Neural crest cell (in vitro differentiated cells): Measurements from ENCODE around the gene PDLIM7. TPM values are rescaled to one million over a fixed set of nuclear protein-coding genes. Genes with fewer than 3 reads are reported as not detected.
A peak's percentile ranks its signal among the peaks of the same experiment; 100 is the strongest.

Source experiments
- DNase-seq: peaks from one replicate; pipeline ENCODE4 v3.0.0; 2021; ENCODE audit warnings: low read depth, mixed read lengths, low spot score
- H3K27ac Mint-ChIP-seq: one replicate; pipeline ENCODE4 v1.8.0; 2021; ENCODE audit warnings: mild to moderate bottlenecking, mixed read lengths; ENCODE audit not compliant: unreplicated experiment
- H3K27me3 Mint-ChIP-seq: 2 replicates; pipeline ENCODE4 v1.8.0; 2021; ENCODE audit warnings: low read depth, mild to moderate bottlenecking, mixed read lengths
- H3K36me3 Mint-ChIP-seq: 2 replicates; pipeline ENCODE4 v1.8.0; 2021; ENCODE audit warnings: low read depth, mild to moderate bottlenecking, mixed read lengths
- H3K4me1 Mint-ChIP-seq: 2 replicates; pipeline ENCODE4 v1.8.0; 2021; ENCODE audit warnings: mixed read lengths
- H3K4me3 Mint-ChIP-seq: one replicate; pipeline ENCODE4 v1.8.0; 2021; ENCODE audit warnings: mild to moderate bottlenecking, mixed read lengths
- H3K9me3 Mint-ChIP-seq: 2 replicates; pipeline ENCODE4 v1.8.0; 2021; ENCODE audit warnings: mixed read lengths
- CTCF ChIP-seq: fragments of 200-600 bp; sonication (generic); conservative IDR thresholded peaks from 2 replicates; pipeline ENCODE4 v1.5.0; 2021; ENCODE audit warnings: antibody characterized with exemption, mild to moderate bottlenecking
- total RNA-seq: library from RNA; stranded (reverse); gene quantifications from 2 replicates; pipeline ENCODE4 v1.2.1, GENCODE V29; 2021

The PDLIM7 gene
- total RNA-seq, 1 donor from 2014 or later: 147 TPM

DNA sequence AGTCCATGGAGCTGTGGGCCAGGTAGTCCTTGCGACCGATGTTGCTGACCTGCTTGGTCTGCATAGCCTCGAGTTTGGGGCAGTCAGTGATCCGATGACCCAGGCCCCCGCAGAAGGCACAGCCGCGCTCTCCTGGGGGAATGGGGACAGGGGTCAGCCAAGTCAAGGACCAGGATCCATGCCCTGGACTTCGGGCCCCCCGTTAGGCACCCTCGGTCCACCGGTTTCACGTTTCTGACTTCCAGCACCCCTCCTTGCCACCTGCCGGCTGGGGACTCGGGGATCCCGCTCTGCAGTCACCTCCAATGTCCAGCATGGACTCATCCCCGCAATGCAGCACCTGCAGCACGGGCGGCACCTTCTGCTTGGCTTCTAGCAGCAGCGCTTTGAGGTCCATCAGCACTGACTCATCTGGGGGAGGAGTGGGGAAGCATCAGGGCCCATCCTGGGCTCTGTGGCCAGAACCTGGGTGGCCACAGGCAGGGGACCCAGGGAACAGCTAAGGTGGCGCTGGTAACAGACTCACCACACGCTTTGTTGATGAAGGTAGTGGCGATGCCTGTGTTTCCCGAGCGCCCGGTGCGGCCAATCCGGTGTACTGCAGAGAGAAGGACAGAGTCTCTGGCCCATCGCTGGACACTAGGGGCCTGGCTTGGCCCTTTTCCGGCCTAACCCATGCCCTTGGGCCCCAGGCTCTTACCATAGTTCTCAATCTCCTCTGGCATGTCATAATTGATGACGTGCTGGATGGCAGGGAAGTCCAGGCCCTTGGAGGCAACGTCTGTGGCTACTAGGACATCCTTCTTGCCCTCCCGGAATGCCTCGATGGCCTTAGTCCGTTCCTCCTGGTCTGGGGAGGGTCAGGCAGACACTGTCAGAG lies 14.6 kb upstream of the PDLIM7 start:
- Mint-ChIP-seq H3K36me3 (peaks cover 13% of the 10 kb centered on the region), H3K9me3 (no peaks in the 10 kb centered on the region)

DNA sequence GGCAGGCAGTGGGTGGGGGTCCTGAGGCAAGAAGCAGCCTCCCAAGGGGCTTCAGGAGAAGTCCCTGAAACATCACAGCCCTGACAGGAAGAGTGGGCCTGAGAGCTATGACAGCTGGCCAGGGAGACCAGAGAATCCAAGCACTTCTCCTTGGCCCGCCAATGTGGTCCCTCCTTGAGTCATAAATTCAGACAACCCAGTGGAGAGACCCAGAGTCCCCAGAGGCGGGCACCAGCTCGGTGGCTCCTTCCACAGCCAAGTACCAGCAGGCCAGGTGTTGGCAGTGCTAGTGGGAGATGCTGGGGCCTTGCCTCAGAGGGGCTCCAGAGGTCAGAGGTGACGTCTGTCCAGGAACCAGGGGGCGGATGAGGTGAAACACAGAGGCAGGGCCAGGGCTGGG lies 13.8 kb upstream of the PDLIM7 start:
- H3K4me3 Mint-ChIP-seq: peak overlapping the region; percentile 69
- no peak for DNase-seq
- peaks cover 11% of the 10 kb centered on the region for H3K36me3 Mint-ChIP-seq
- H3K27ac Mint-ChIP-seq: no peak overlapping the region
- H3K27me3 Mint-ChIP-seq: no peaks in the 10 kb centered on the region
- H3K4me1 Mint-ChIP-seq: peaks cover 19% of the 10 kb centered on the region
- no peak for TF ChIP-seq CTCF
- H3K9me3 Mint-ChIP-seq: no peaks in the 10 kb centered on the region

More for the DNA sequence above, 14.6 kb upstream of the PDLIM7 start:
- H3K4me3 Mint-ChIP-seq: peak overlapping the region; percentile 27
- TF ChIP-seq CTCF: no peak
- DNase-seq: no peak
- peaks cover 27% of the 10 kb centered on the region for H3K4me1 Mint-ChIP-seq
- H3K27me3 Mint-ChIP-seq: peaks cover 2% of the 10 kb centered on the region
- H3K27ac Mint-ChIP-seq: no peak overlapping the region

- no peak for DNase-seq
- Mint-ChIP-seq H3K4me3 (no peak overlapping the region), H3K4me1 (peaks cover 14% of the 10 kb centered on the region), H3K27ac (no peak overlapping the region), H3K9me3 (no peaks in the 10 kb centered on the region), H3K36me3 (peaks cover 9% of the 10 kb centered on the region), H3K27me3 (no peaks in the 10 kb centered on the region)
- no peak for TF ChIP-seq CTCF
Measured at GRCh38 chr5:177510567-177511053, 13.2 kb upstream of the PDLIM7 start.

- no peaks in the 10 kb centered on the region for H3K27me3 Mint-ChIP-seq
- DNase-seq: no peak
- H3K4me1 Mint-ChIP-seq: peaks cover 8% of the 10 kb centered on the region
- peaks cover 8% of the 10 kb centered on the region for H3K36me3 Mint-ChIP-seq
- no peaks in the 10 kb centered on the region for H3K9me3 Mint-ChIP-seq
- TF ChIP-seq CTCF: no peak
- peak overlapping the region; percentile 67 for H3K27ac Mint-ChIP-seq
- H3K4me3 Mint-ChIP-seq: no peak overlapping the region
Measured at GRCh38 chr5:177509991-177510566, 12.7 kb upstream of the PDLIM7 start.

- Mint-ChIP-seq H3K36me3 (peaks cover 8% of the 10 kb centered on the region), H3K4me1 (peaks cover 7% of the 10 kb centered on the region), H3K9me3 (no peaks in the 10 kb centered on the region), H3K4me3 (no peak within 1 kb of the TSS), H3K27ac (peak within 1 kb of the TSS; percentile 67), H3K27me3 (no peaks in the 10 kb centered on the region)
- no peak for DNase-seq
- TF ChIP-seq CTCF: no peak
Measured at GRCh38 chr5:177509381-177509951, 12.1 kb upstream of the PDLIM7 start, which contains the start of gene DOK3. Gene DOK3, minus strand, starts transcription at chr5:177509826. Its CDS starts 286 bp downstream, at chr5:177509540.
